GM20000 (cell line): ENCODE data around the gene SCD5.

Experiments
- DNase-seq: peaks from one replicate; pipeline ENCODE4 v3.0.0; 2012; ENCODE audit warnings: low spot score
- TF ChIP-seq, protein P1 (sequence below): IDR thresholded peaks from 2 replicates; pipeline ENCODE4 v1.5.1; 2012; ENCODE audit warnings: mild to moderate bottlenecking, control low read depth; ENCODE audit errors: extremely low read depth, missing control alignments

The SCD5 gene

GRCh38 chr4:82642331-82642730 is 156.3 kb downstream of the SCD5 start:
- TF ChIP-seq, protein P1, sequence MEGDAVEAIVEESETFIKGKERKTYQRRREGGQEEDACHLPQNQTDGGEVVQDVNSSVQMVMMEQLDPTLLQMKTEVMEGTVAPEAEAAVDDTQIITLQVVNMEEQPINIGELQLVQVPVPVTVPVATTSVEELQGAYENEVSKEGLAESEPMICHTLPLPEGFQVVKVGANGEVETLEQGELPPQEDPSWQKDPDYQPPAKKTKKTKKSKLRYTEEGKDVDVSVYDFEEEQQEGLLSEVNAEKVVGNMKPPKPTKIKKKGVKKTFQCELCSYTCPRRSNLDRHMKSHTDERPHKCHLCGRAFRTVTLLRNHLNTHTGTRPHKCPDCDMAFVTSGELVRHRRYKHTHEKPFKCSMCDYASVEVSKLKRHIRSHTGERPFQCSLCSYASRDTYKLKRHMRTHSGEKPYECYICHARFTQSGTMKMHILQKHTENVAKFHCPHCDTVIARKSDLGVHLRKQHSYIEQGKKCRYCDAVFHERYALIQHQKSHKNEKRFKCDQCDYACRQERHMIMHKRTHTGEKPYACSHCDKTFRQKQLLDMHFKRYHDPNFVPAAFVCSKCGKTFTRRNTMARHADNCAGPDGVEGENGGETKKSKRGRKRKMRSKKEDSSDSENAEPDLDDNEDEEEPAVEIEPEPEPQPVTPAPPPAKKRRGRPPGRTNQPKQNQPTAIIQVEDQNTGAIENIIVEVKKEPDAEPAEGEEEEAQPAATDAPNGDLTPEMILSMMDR: no peak
- DNase-seq: no peak

GRCh38 chr4:82640540-82640939 is 158.1 kb downstream of the SCD5 start:
- no peak for DNase-seq
- TF ChIP-seq, protein P1: no peak

GRCh38 chr4:82639971-82640370 is 158.6 kb downstream of the SCD5 start:
- no peak for DNase-seq
- TF ChIP-seq, protein P1: no peak

- DNase-seq: no peak
- TF ChIP-seq, protein P1: no peak
Observed at GRCh38 chr4:82638479-82638878, 160.1 kb downstream of the SCD5 start.

- DNase-seq: no peak
- TF ChIP-seq, protein P1: no peak
Observed at GRCh38 chr4:82630079-82630478, 168.5 kb downstream of the SCD5 start.

GRCh38 chr4:82629238-82630000 is 169.2 kb downstream of the SCD5 start:
- TF ChIP-seq, protein P1: no peak
- DNase-seq: no peak

DNA sequence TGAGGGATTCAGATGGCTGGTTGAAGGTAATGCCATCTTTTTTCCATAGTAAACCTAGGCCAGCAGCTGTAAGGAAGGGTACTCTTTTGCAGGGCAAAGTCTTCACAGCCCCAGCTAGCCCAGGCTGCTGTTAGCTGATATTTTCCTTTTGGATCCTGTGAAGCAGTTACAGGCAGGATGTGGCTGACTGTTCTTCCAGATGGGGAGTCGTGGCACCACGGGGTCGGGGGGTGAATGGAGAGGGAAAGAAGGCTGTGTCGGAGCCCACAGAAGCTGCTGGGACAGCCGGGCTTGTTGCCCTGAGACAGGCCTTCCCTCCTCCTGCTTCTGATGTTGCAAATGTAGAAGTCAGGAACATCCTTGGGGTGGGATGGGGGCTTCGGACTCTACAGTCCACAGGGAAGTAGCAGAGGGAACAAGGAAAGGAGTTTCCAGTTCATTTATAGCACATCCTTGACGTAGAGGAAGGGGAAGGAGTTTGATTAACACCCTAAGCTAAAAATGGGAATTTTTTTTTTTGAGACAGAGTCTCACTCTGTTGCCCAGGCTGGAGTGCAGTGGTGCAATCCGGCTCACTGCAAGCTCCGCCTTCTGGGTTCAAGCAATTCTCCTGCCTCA is 172.2 kb downstream of the SCD5 start:
- no peak for DNase-seq
- TF ChIP-seq, protein P1: no peak
